Mesenchymal stem cell (in vitro differentiated cells and primary cell): ENCODE results near the gene BORCS5.

Experiments used
- DNase-seq: peaks from one replicate; pipeline ENCODE4 v3.0.0-alpha.2; 2013
- H2AFZ ChIP-seq: one replicate; pipeline ENCODE4 v1.6.1; 2013; ENCODE audit warnings: low read depth, mild to moderate bottlenecking, control low read depth, inconsistent platforms, low read length, moderate library complexity
- H2AK5ac ChIP-seq: 2 replicates; pipeline ENCODE4 v1.6.1; 2013; ENCODE audit warnings: low read length, moderate library complexity, mild to moderate bottlenecking, inconsistent platforms; ENCODE audit not compliant: severe bottlenecking
- H2BK120ac ChIP-seq: one replicate; pipeline ENCODE4 v1.6.1; 2013; ENCODE audit warnings: low read depth, mild to moderate bottlenecking, inconsistent platforms, low read length, moderate library complexity
- H2BK12ac ChIP-seq, 2 experiments: one replicate each; pipeline ENCODE4 v1.6.1; 2013; ENCODE audit warnings: inconsistent platforms in 2 of 2, low read length in 2 of 2, mild to moderate bottlenecking in 2 of 2, moderate library complexity in 2 of 2, control low read depth in 1 of 2
- H2BK15ac ChIP-seq: one replicate; pipeline ENCODE4 v1.6.1; 2013; ENCODE audit warnings: mild to moderate bottlenecking, low read depth, inconsistent platforms; ENCODE audit not compliant: poor library complexity, severe bottlenecking
- H2BK5ac ChIP-seq: 2 replicates; pipeline ENCODE4 v1.6.1; 2013; ENCODE audit warnings: low read depth, mild to moderate bottlenecking, low read length, control low read depth, inconsistent platforms; ENCODE audit not compliant: poor library complexity, severe bottlenecking
- H3K14ac ChIP-seq, 2 experiments: one replicate each; pipeline ENCODE4 v1.6.1; 2013; ENCODE audit warnings: inconsistent platforms in 2 of 2, low read length in 2 of 2, control low read depth in 1 of 2, mild to moderate bottlenecking in 1 of 2, moderate library complexity in 1 of 2
- H3K18ac ChIP-seq, 2 experiments: one replicate each; pipeline ENCODE4 v1.6.1; 2013; ENCODE audit warnings: inconsistent platforms in 2 of 2, low read length in 2 of 2, control low read depth in 1 of 2, low read depth in 1 of 2, mild to moderate bottlenecking in 1 of 2
- H3K23ac ChIP-seq, 2 experiments: one replicate each; pipeline ENCODE4 v1.6.1; 2013; ENCODE audit warnings: inconsistent platforms in 2 of 2, low read length in 2 of 2, mild to moderate bottlenecking in 2 of 2, moderate library complexity in 2 of 2, control low read depth in 1 of 2
- H3K27ac ChIP-seq: 2 replicates; pipeline ENCODE4 v1.5.1; 2013; ENCODE audit warnings: mild to moderate bottlenecking, moderate library complexity, low read length, control low read depth, inconsistent platforms; ENCODE audit not compliant: poor library complexity, severe bottlenecking
- H3K27me3 ChIP-seq, 2 experiments: 2 replicates each; pipeline versions ENCODE4 v1.6.1 to v1.7.0; 2013; ENCODE audit warnings: low read length in 2 of 2, mild to moderate bottlenecking in 2 of 2, moderate library complexity in 2 of 2, control low read depth in 1 of 2, inconsistent platforms in 1 of 2; ENCODE audit not compliant: control insufficient read depth in 1 of 2, insufficient read depth in 1 of 2
- H3K36me3 ChIP-seq, 2 experiments: 2 replicates each; pipeline versions ENCODE4 v1.6.1 to v1.7.0; 2013; ENCODE audit warnings: low read length in 2 of 2, control low read depth in 1 of 2, inconsistent platforms in 1 of 2, low read depth in 1 of 2, mild to moderate bottlenecking in 1 of 2; ENCODE audit not compliant: insufficient read depth in 2 of 2, control insufficient read depth in 1 of 2
- H3K4ac ChIP-seq, 2 experiments: one replicate each; pipeline ENCODE4 v1.6.1; 2013; ENCODE audit warnings: inconsistent platforms in 2 of 2, low read length in 2 of 2, mild to moderate bottlenecking in 2 of 2, moderate library complexity in 2 of 2, control low read depth in 1 of 2, low read depth in 1 of 2
- H3K4me1 ChIP-seq: 2 replicates; pipeline ENCODE4 v1.6.1; 2013; ENCODE audit warnings: low read depth, low read length, control low read depth; ENCODE audit not compliant: control insufficient read depth, insufficient read depth
- H3K4me2 ChIP-seq: 2 replicates; pipeline ENCODE4 v1.6.1; 2013; ENCODE audit warnings: low read length, mild to moderate bottlenecking, inconsistent platforms; ENCODE audit not compliant: poor library complexity, severe bottlenecking
- H3K4me3 ChIP-seq, 2 experiments: 2 replicates each; pipeline versions ENCODE4 v1.5.1 to v1.7.0; 2013; ENCODE audit warnings: low read length in 2 of 2, mild to moderate bottlenecking in 2 of 2, control low read depth in 1 of 2, low read depth in 1 of 2; ENCODE audit not compliant: insufficient read depth in 1 of 2
- H3K79me1 ChIP-seq: replicated peaks from 2 replicates; pipeline ENCODE4 v1.6.1; 2013; ENCODE audit warnings: mild to moderate bottlenecking, control low read depth, low read length, inconsistent platforms; ENCODE audit not compliant: poor library complexity, severe bottlenecking
- H3K9ac ChIP-seq: 2 replicates; pipeline ENCODE4 v1.7.0; 2013; ENCODE audit warnings: mild to moderate bottlenecking, low read length, moderate library complexity
- H3K9me3 ChIP-seq: 2 replicates; pipeline ENCODE4 v1.7.0; 2013; ENCODE audit warnings: mild to moderate bottlenecking, low read length; ENCODE audit not compliant: control insufficient read depth
- H4K8ac ChIP-seq: one replicate; pipeline ENCODE4 v1.6.1; 2013; ENCODE audit warnings: inconsistent platforms, mild to moderate bottlenecking, low read length, moderate library complexity
- H4K91ac ChIP-seq: one replicate; pipeline ENCODE4 v1.6.1; 2013; ENCODE audit warnings: mild to moderate bottlenecking, low read length, inconsistent platforms
- WGBS: methylation state at CpG from one replicate; pipeline ENCODE4 v1.1.7; 2013; ENCODE audit warnings: mixed read lengths; 5-methylcytosine and 5-hydroxymethylcytosine counted together

The BORCS5 gene

DNA sequence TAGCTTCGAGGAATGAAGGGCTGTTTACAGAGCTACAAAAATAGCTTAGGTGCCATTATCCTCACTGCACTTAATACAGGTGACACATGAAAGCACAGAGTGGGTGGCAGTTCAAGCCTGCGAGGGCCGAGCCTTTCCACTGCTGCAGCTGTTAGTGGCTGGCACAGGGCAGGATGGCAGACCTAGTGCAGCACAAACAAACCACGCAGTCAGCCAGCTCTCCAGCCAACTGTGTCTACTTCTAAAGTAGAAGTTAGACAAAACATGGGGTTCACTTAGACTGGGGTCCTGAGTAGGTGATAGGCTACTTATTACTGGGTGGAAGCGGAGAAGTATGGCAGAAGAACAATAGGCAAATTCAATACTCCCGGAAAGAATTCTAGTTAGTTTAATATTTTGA, 110.4 kb downstream of the BORCS5 start:
- peaks cover 4% of the 10 kb centered on the region for H3K79me1 ChIP-seq
- no peak overlapping the region for H2BK120ac ChIP-seq
- H2AFZ ChIP-seq, result no peak overlapping the region
- no peak overlapping the region for H3K14ac ChIP-seq
- H3K36me3 ChIP-seq, result peaks cover 15 to 19% of the 10 kb centered on the region in 2 experiments
- H3K27ac ChIP-seq, result no peak overlapping the region
- no peak overlapping the region for H2BK15ac ChIP-seq
- H3K18ac ChIP-seq, result no peak overlapping the region
- H3K4me2 ChIP-seq, result no peak overlapping the region
- no peak overlapping the region for H4K8ac ChIP-seq
- no peak overlapping the region for H4K91ac ChIP-seq
- H3K4me1 ChIP-seq, result peaks cover 2% of the 10 kb centered on the region
- no peak overlapping the region for H2BK12ac ChIP-seq
- no peak overlapping the region for H3K4ac ChIP-seq
- no peak overlapping the region for H3K23ac ChIP-seq
- no peak overlapping the region for H2BK5ac ChIP-seq
- H3K9ac ChIP-seq, result no peak overlapping the region
- H2AK5ac ChIP-seq, result no peak overlapping the region
- H3K4me3 ChIP-seq, result no peak overlapping the region
- no peak for DNase-seq
- H3K27me3 ChIP-seq, result no peaks in the 10 kb centered on the region
- H3K9me3 ChIP-seq, result no peaks in the 10 kb centered on the region
- 93% methylated on average over 5 of the region's 6 CpGs for WGBS

DNA sequence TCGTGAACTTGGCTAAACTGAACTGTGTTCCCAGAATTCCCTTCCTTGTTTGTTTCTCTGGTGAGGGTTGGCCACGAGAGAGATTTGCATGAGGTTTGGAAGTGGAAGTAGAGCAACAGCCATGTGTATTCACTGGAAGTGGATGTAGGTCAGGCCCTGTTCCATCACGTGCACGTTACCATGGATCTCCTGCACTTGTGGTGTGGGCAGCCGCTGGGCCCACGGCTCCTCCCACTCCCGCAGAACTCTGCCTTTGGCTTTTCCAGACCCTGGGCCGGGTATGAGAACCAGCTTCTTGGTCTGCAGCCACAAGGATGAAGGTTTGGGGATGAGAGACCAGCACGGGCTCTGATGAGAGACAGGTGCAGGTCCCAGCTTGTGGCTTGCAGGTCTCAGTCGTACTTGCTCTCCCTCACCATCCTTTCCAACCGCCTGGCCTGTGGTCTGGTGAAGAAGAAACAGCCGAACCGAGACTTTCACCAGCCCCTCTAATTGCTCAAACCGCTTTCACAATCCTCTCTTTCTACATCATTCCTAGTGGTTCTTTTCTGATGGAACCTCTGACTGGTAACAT, 110.9 kb downstream of the BORCS5 start:
- no peak overlapping the region for H4K8ac ChIP-seq
- no peaks in the 10 kb centered on the region for H3K27me3 ChIP-seq
- no peak overlapping the region for H2AFZ ChIP-seq
- H2BK12ac ChIP-seq, result no peak overlapping the region
- no peak overlapping the region for H2BK15ac ChIP-seq
- H3K4me3 ChIP-seq, result no peak overlapping the region
- H2AK5ac ChIP-seq, result no peak overlapping the region
- H4K91ac ChIP-seq, result no peak overlapping the region
- no peak overlapping the region for H3K14ac ChIP-seq
- H3K4ac ChIP-seq, result no peak overlapping the region
- H3K23ac ChIP-seq, result no peak overlapping the region
- H3K36me3 ChIP-seq, result peaks cover 17 to 19% of the 10 kb centered on the region in 2 experiments
- no peak overlapping the region for H2BK5ac ChIP-seq
- DNase-seq, result no peak
- peaks cover 2% of the 10 kb centered on the region for H3K4me1 ChIP-seq
- H3K4me2 ChIP-seq, result no peak overlapping the region
- H3K27ac ChIP-seq, result no peak overlapping the region
- no peak overlapping the region for H3K18ac ChIP-seq
- no peak overlapping the region for H3K9ac ChIP-seq
- 96% methylated on average over 14 of the region's 14 CpGs for WGBS
- H2BK120ac ChIP-seq, result no peak overlapping the region
- no peaks in the 10 kb centered on the region for H3K9me3 ChIP-seq
- H3K79me1 ChIP-seq, result peaks cover 4% of the 10 kb centered on the region

DNA sequence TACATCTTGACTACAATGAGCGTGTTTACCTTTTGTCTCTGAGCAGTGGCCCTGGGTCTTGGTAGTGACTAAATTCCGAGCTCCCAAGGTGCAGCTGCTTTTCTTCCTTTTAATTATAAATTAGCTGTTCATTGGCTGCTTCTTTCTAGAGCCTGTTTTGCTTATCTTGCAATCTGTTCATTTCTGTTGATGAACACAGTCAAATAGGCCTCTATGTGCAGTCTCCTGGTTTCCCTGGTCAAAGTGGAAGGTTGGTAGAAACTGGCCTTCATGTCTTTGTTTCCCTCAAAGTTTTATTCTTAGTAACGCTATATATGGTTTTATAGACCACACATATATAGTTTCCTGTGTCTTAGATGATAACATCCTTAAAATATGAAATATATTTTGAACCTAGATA, 111.7 kb downstream of the BORCS5 start:
- H3K23ac ChIP-seq, result no peak overlapping the region
- H3K14ac ChIP-seq, result no peak overlapping the region
- peaks cover 17 to 20% of the 10 kb centered on the region in 2 experiments for H3K36me3 ChIP-seq
- H2BK12ac ChIP-seq, result no peak overlapping the region
- H4K91ac ChIP-seq, result no peak overlapping the region
- no peak overlapping the region for H3K4ac ChIP-seq
- H3K27me3 ChIP-seq, result no peaks in the 10 kb centered on the region
- no peak overlapping the region for H4K8ac ChIP-seq
- H3K4me2 ChIP-seq, result no peak overlapping the region
- no peak overlapping the region for H2BK120ac ChIP-seq
- H3K9ac ChIP-seq, result no peak overlapping the region
- no peaks in the 10 kb centered on the region for H3K9me3 ChIP-seq
- no peak overlapping the region for H3K27ac ChIP-seq
- no peak overlapping the region for H2AFZ ChIP-seq
- H3K79me1 ChIP-seq, result peaks cover 3% of the 10 kb centered on the region
- WGBS, result 100% methylated on average over 2 of the region's 3 CpGs
- peaks cover 2% of the 10 kb centered on the region for H3K4me1 ChIP-seq
- no peak overlapping the region for H2BK5ac ChIP-seq
- no peak for DNase-seq
- no peak overlapping the region for H3K18ac ChIP-seq
- H3K4me3 ChIP-seq, result no peak overlapping the region
- no peak overlapping the region for H2BK15ac ChIP-seq
- H2AK5ac ChIP-seq, result no peak overlapping the region

DNA sequence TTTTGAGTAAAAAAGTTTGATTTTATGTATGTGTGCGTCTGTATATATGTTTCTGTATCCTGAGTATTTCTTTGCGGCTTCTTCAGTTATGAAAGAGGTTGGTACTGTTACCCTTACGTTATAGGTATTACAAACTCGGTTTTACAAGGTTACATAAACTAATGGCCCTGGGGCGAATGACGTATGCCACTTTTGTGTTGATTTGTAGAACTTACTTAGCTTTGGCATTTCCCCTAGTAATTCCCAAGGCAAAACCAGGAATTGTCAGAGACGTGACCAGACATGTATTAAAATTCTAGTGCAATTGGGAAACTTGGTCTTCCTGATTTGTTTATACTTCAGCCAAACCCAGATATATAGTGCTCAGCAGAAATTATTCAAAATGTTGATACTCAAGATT, 112.5 kb downstream of the BORCS5 start:
- Histone ChIP-seq H2BK120ac (no peak overlapping the region), H3K4me3 (no peak overlapping the region), H4K8ac (no peak overlapping the region), H3K27ac (no peak overlapping the region), H3K9ac (no peak overlapping the region), H2BK5ac (no peak overlapping the region), H3K23ac (no peak overlapping the region), H3K4ac (no peak overlapping the region), H3K36me3 (peaks cover 17 to 28% of the 10 kb centered on the region in 2 experiments), H2AFZ (no peak overlapping the region), H2BK15ac (no peak overlapping the region), H3K18ac (no peak overlapping the region), H3K4me2 (no peak overlapping the region), H3K14ac (no peak overlapping the region), H2AK5ac (no peak overlapping the region), H3K79me1 (peaks cover 3% of the 10 kb centered on the region), H3K9me3 (no peaks in the 10 kb centered on the region), H4K91ac (no peak overlapping the region), H2BK12ac (no peak overlapping the region), H3K27me3 (no peaks in the 10 kb centered on the region), H3K4me1 (peaks cover 2% of the 10 kb centered on the region)
- DNase-seq, result no peak
- WGBS, result over 99% methylated on average over 6 of the region's 7 CpGs
